ENCODE measurements around the gene HSF4.

Gene HSF4

DNA sequence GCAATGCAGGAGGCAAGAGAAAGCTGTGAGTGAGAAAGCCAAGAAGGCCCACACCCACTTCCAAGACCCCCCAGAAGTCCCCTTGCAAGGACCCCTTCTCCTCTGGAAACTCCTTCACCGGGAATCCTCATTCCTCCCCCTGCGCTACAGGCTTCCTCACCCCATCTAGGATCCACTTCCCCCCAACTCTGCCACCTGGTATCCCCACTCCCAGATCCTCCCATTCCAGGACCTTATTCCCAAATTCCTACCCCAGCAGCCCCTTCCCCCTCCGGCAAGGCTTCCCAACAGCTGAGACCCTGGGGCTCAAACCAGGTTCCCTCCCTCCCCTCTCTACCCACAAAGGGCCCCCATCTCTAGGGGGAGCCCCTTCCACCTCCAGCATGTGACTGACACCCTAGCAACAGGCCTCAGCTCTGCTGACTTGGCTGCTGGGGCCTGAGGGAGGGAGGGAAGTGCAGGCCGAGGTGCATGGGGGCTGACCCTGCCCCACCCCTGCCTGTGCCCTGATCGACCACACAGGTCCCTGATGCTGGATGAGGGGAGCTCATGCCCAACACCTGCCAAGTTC lies 2.1 kb downstream of the HSF4 start:
- no peak for DNase-seq (ENCODE audit: low read depth, low spot score)

DNA sequence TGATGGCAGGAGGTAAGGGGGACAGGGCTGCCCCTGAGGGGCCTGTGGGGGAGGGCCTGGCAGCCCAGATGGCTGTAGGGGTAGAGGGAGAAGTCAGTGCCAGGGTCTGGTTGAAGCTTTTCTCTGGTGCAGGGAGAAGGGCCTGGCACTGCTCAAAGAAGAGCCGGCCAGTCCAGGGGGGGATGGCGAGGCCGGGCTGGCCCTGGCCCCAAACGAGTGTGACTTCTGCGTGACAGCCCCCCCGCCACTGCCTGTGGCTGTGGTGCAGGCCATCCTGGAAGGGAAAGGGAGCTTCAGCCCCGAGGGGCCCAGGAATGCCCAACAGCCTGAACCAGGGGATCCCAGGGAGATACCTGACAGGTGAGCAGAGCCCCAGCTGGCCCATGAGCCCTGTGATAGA lies 3.0 kb downstream of the HSF4 start:
- DNase-seq (ENCODE audit: low read depth, low spot score), result no peak

DNA sequence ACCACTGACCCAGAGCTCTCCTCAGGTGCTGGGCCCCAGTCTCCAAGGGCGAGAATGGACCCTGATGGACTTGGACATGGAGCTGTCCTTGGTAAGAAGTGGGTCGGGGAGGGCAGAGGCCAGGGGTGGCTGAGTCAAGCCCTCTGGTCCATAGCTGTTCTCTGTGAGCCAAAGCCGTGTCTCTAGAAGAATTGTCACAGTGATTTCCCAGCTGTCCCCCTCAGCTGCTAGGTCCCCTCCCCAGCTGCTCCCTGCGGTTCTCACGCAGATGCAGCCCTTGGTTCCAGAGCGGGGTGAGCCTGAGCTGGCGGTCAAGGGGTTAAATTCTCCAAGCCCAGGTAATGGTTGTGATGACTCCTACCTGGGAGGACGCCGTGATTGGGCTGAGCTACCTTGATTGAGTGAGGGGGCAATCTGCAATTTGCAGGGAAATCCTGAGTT lies 4.5 kb downstream of the HSF4 start:
- no peak for DNase-seq (ENCODE audit: low read depth, low spot score)

DNA sequence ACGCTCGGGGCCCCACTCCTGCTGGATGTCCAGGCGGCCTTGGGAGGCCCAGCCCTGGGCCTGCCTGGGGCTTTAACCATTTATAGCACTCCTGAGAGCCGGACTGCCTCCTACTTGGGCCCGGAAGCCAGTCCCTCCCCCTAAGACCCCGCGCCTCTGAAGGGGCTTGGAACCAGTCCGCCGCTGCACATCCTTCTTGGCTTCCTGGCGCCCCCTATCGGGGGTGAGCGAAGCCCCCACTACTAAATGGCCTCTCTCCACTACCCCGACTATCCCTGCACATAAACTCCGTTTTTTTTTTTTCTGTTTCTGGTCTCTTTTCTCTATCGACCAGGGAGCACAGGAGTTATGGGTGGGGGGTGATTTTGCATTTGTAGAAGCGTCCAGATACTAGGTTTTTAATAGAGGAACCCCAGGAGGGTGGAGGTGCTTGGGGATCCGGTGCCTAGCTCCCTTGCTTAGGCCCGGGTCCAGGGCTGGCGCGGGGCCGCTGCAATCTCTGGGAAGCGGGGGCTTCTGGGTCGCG lies 5.2 kb downstream of the HSF4 start:
- peak; percentile 88 for DNase-seq (ENCODE audit: low read depth, low spot score)

DNA sequence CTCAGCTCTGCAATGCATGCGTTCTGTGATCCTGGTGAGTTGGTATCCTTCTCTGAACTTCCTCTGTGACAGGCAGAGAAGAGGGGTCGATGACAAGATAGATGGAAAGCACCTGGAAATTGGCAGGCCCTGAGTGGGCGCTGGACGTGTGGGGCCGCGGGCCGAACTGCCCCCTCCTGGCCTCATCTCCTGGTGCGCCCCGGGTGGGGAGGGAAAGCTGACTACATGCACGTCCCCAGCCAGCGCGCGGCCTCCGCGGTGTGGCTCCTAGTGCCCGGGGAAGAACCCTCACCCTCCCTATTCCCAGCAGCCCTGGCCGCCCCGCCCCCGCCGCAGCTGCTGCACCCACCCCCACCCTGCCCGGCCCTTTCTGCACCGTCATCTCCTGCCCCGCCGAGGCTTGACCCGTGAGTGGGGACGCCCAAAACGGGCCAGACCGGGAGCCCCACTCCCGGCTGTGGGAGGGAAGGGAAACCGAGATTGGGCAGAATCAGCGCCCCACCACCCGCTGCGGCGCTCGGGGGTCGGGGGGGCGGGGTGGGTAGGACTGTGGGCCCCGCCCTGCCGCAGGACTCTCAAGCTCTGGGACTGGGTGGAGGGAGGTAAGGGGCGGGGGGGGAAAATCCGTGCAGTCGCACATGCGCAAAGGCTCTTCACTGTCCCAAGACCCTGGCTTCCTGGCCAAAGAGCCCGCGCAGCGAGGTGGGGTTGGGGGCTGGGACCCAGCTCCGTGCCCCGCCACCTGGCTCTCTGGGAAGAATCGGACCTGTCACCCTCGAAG lies 5.8 kb downstream of the HSF4 start, which contains the start of gene NOL3:
TSS of gene NOL3 (plus strand) at position 371 of the 781 bp plus-strand sequence.
- DNase-seq (ENCODE audit: low read depth, low spot score), result peak; percentile 90

DNA sequence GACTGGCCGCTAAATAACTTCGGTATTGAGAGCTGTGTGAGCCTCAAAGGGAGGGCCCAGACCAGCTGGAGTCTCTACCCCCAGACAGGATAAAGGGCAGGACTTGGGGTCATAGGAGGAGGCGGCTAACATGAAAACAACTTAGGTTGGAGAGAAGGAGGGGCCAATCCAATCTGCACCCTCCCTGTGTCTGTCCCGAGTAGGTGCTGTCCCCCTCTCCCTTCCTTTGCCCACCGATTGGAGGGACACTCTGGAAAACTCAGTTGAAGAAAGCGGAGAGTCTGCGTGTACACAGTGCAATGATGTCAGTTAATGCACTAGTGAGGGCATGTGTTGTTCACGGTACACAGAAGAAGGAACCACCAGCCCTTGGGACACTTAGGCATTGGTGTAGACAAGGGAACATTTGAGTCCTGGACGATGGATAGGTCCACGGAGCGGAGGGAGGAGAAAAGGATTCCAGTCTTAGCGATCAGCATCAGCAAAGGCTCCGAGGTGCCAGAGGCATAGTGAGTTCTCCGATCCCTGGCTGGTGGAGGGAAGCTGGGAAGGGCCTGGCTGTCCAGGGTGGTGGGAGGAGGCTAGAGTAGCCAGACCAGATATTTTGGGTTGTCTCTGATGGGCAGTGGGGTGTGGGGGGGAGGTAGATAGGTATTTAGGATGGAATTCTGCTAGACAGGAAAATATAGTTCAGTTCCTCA lies 6.6 kb downstream of the HSF4 start:
- no peak for DNase-seq (ENCODE audit: low read depth, low spot score)

DNA sequence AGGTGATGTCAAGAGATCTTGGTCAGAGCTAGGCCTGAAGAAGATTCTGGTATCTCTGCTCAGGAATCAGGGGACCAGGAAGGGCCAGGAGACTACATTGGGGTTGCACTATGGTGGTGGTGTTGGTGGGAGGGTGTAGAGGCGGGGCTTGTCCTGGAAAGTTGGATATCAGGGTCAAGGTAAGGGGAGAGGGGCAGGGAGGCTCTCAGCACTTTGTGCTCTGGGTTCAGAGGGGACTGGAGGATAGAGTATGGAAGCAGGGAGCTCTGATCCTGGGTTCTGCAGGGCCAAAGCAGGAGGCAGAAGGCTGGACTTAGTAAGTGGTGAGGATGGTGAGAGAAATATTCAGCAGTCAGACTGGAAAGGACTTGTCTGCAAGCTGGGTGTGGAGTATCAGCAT lies 8.8 kb downstream of the HSF4 start:
- DNase-seq (ENCODE audit: low read depth, low spot score), result no peak

DNA sequence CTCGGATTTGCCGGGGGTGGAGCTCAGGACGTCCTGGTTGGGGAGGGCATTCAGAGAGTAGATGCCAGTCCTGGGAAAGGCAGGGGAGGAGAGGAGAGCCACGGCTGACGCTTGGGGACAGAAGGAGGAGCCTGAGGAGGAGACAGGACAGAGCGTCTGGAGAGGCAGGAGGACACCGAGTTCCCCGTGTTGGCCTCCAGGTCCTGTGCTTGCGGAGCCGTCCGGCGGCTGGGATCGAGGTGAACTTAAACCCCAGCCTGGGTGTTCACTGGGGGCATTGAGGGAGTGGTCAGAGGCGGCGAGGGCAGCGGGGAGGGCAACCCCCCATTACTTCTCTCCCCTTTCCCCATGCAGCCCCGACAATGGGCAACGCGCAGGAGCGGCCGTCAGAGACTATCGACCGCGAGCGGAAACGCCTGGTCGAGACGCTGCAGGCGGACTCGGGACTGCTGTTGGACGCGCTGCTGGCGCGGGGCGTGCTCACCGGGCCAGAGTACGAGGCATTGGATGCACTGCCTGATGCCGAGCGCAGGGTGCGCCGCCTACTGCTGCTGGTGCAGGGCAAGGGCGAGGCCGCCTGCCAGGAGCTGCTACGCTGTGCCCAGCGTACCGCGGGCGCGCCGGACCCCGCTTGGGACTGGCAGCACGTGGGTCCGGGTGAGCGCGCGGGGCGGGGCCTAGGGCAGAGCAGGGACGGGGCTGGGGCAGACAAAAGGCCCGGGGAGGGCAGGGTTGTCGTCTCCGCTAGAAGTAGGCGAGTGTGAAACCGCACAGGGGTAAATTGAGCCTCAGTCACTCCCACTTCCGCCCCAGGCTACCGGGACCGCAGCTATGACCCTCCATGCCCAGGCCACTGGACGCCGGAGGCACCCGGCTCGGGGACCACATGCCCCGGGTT lies 9.5 kb downstream of the HSF4 start:
- peak; percentile 80 for DNase-seq (ENCODE audit: low read depth, low spot score)

DNA sequence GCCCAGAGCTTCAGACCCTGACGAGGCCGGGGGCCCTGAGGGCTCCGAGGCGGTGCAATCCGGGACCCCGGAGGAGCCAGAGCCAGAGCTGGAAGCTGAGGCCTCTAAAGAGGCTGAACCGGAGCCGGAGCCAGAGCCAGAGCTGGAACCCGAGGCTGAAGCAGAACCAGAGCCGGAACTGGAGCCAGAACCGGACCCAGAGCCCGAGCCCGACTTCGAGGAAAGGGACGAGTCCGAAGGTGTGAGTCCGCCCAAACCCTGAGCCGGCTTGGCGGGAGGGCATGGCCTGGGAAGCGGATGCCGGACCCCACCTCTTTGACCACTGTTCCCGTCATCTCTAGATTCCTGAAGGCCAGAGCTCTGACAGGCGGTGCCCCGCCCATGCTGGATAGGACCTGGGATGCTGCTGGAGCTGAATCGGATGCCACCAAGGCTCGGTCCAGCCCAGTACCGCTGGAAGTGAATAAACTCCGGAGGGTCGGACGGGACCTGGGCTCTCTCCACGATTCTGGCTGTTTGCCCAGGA lies 10.2 kb downstream of the HSF4 start:
- no peak for DNase-seq (ENCODE audit: low read depth, low spot score)

DNA sequence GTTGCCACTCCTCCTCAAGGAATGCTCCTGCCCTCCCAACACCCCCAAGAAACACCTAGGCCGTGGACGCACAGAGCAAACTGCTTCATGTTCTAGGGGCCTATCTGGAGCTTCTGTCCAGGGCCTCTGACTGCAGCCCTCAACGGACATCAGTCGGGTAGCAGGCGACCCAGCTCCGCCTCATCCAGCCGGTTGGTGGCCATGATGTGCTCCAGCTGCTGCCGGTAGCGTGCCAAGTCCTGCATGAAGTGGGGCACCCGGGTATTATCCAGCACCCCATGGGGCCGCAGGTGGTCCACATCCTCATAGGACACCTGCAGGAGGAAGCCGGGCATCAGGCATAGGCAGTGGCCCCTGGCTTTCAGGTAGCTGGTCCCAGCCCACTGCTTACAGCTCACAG lies 12.1 kb downstream of the HSF4 start:
- DNase-seq (ENCODE audit: low read depth, low spot score), result no peak

DNA sequence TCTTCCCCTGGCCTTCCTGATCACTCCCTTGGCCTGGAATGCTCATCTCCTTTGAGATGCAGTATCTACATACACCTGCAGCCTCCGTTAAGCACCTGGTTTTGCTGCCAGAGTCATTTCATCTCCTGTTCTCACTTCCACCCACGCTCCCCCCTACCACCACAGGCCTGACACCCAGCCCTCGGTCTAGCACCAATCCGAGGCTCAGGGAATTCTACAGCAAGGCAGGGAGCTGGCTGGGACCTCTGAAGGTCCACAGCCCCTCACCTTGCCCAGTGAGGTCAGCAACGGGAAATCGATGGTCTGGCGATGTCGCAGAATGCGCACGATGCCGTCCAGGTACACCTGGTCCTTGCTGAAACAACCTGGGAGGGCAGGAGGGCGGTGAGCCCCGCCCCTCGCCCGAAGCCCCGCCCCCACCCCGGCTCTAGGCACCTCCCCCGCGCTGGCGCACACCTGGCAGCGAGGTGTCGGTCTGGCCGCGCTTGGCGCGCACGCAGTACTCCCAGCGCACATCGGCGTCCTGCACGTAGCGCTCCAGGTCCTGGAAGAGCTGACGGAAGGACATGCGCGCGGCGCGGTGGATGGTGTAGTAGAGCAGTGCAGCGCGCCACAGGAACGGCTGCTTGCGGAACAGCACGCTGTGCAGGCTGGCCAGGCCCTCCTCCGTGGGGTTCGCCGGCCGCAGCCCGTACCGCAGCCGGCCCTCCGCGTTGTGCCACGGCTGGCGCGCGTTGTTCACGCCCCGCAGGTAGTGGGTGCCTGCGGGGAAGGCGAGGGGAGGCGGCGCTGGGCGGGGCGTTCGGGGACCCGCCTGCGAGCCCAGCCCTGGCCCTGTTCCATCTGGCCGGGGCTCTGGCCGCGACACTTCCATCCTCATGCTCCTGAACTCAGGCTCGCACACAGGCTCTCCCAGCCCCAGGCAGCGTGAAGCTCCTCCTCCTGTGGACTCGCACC lies 13.5 kb downstream of the HSF4 start:
- DNase-seq (ENCODE audit: low read depth, low spot score), result peak; percentile 87

DNA sequence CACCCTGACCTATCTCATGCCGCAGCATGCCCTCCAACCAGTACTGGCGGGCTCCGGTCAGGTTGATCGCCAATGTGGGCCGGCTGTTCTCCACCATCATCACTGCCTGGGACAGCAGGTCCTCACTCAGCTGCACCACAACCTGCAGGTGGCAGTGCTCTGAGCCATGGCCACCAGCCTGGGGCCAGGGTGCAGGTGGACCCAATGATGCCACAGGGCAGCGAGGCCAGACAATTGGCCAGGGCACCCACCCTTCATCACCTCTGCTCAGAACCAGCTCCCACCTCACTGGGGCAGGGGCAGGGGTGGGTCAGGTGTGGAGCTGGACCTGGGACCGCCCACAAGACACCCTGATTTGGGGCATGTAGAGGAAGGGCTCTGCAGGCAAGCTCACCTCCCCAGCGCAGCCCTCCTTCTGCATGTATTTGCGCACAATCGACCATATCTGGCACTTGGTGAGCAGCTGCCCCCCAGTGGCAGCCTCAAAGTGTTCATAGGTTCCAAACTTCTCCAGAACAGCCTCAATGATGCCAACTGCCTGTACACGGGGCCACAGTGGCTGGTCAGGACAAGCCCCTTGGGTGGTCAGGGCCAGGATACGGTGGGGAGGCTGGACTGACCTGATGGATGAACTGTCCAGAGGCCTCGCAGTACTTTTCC lies 15.0 kb downstream of the HSF4 start:
- no peak for DNase-seq (ENCODE audit: low read depth, low spot score)

DNA sequence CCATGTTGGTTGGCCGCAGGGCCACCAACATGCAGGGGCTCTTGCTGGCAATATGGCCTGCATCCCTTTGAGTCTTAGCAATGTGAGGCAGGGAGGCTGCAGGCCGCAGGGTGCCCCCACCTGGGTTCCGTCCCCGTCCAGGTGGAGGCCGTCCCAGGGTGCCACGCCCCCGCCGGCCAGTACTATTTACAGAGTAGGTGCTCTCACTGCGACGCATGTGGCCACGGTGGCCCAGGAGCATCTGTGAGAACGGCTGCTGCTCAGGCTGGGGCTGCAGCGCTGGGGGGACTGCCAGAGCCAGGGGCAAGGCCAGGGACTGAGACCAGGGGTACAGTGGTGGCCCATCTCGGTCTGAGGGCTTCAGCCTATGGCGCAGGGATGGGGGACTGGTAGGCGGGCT lies 15.6 kb downstream of the HSF4 start:
- no peak for DNase-seq (ENCODE audit: low read depth, low spot score)

DNA sequence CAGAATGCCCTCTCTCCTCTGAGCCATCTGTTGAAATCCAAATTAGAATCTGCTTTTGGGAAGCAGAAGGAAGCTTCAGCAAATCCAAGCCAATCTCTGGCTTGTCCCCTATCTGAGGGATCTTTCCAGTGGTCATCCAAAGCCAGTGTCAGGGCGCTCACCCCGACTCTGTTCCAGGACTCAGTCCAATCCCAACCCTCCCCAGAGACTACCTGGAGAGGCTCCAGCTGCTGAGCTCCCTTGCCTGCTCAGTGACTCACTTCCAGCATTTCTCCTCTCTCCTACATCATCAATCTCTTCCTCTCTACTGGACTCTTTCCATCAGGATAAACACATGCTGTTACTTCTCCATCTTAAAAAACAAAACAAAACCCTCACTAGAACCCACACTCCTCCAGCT lies 16.8 kb downstream of the HSF4 start:
- DNase-seq (ENCODE audit: low read depth, low spot score), result no peak

DNA sequence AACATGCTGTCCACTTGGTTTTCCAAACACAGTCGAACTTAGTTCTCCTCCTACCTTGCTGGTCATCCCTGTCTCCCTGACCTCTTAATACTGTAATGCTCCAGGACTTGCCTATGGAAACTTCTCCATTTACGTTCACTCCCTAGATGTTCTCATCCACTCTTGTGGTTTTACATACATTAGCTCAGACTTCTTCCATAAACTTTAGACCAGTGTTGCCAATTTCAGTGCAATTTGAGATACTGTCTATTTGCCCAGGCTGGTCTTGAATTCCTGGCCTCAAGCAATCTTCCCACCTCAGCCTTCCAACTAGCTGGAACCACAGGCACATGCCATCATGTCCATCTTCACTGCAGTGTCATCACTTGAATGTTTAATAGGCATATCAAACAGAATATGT lies 17.7 kb downstream of the HSF4 start:
- no peak for DNase-seq (ENCODE audit: low read depth, low spot score)

DNA sequence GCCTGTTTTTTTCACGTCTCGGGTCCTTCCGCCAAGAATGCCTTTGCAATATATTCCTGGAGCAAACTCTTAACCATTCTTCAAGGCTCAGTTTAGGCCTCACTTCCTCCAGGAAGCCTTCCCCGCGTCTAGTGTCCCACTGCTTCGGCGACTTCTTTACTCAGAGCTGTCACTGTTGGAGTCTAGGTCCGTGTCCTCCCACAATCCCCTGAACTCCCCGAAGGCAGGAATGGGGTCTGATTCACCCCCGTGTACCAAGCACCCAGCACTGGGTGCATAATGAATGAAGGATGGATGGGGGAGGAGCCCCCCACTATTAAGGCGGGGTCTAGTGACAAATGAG lies 18.7 kb downstream of the HSF4 start:
- DNase-seq (ENCODE audit: low read depth, low spot score), result no peak

DNA sequence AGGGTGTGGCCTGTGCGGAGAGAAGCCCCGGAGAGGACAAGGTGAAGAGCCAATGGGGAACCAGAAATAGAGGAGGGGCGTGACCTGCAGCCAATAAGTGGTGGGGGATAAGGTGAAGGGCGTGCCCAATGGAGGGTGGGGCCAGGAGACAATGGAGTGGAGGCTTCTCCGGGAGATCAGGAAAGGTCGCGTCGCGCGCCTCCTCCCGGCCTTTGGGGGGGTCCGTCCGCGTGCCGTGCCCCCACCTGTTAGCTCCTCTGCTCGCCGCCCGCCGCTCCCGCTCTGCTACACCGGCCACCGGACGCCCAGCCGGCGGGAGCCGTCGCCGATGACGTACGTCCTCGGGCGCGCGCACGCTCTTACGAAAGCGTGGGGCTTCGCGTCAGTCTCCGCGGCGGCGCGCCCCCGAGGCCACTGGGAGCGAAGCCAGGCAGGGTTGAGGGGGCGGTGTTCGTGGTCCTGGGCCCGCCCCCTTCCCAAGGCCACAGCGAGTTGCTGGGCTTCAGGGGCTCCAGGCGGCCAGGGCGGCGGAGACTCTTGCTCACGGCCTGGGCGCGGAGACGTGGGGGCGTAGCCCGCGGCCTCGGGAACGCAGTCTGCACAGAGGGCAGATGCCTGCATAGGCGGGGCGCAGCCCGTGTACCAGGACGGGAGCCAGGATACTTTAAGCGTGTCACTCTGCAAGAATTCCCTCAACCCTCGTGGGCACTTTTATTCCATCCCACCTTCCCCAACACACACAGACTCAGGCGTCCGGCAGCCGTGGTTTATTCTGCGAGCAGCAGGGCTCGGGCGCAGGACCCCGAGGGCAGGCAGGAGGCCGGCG lies 19.3 kb downstream of the HSF4 start, which contains the start of gene MATCAP1:
TSS of gene MATCAP1 (minus strand) at position 337 of the 826 bp plus-strand sequence. CDS start 3,353 bp downstream, outside the sequence.
- DNase-seq (ENCODE audit: low read depth, low spot score), result peak; percentile 98

DNA sequence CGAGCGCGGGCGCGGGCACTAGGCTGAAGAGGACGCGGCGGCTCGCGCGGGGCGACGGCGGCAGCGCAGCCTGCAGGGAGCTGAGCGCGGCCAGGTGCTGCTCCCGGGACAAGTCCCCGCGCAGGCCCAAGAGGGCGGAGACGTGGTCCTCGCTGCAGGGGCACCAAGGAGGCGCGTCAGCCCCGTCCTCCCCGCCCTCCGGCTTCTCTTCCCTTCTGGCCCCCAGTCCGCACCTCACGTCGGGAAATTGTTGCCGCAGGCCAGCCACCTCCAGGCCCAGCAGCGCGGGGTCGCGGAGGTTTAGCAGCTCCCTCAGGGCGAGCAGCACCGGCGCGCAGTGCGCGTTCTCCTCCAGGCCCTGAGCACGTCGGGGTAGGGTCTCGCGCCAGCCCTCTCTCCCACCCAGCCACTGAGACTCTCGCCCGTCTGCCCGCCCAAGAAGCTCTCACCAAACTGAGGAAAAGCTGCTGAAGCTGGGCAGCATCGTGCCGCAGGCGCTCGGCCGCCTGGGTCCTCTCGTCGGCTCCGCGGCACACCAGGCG lies 20.0 kb downstream of the HSF4 start:
- DNase-seq (ENCODE audit: low read depth, low spot score), result no peak

Measured in ELF-1 (cell line).